Activated naive CD8-positive, alpha-beta T cell treated with anti-CD3 and anti-CD28 coated beads, Interleukin-2, amount 50 U/mL, for 24 hours (primary cell): ENCODE measurements around the gene C1QB.

ENCODE experiments used
- ATAC-seq: fragments of 150-1000 bp; cut with Tn5 transposase; one replicate; pipeline ENCODE4 v1.10.0; 2021
- DNase-seq: peaks from one replicate; pipeline ENCODE4 v3.0.0; 2021
- H3K27ac Mint-ChIP-seq: one replicate; pipeline ENCODE4 v1.8.0; 2021; ENCODE audit warnings: mild to moderate bottlenecking, mixed read lengths
- H3K27me3 Mint-ChIP-seq: one replicate; pipeline ENCODE4 v1.8.0; 2021; ENCODE audit warnings: mixed read lengths
- H3K36me3 Mint-ChIP-seq: one replicate; pipeline ENCODE4 v1.8.0; 2021; ENCODE audit warnings: low read depth, mixed read lengths
- H3K4me1 Mint-ChIP-seq: one replicate; pipeline ENCODE4 v1.8.0; 2021; ENCODE audit warnings: mixed read lengths
- H3K4me3 Mint-ChIP-seq: one replicate; pipeline ENCODE4 v1.8.0; 2021; ENCODE audit warnings: mild to moderate bottlenecking, moderate library complexity, mixed read lengths
- H3K9me3 Mint-ChIP-seq: one replicate; pipeline ENCODE4 v1.8.0; 2021; ENCODE audit warnings: mixed read lengths

Gene C1QB

GRCh38 chr1:22652881-22653316, at the start of gene C1QB:
TSS of gene C1QB (plus strand) at chr1:22653236. CDS start at chr1:22659463, 6,227 bp downstream.
- no peaks in the 10 kb centered on the region for H3K9me3 Mint-ChIP-seq

GRCh38 chr1:22606161-22606560, 46.9 kb upstream of the C1QB start:
- ATAC-seq, result no peak

More at GRCh38 chr1:22652881-22653316, at the start of gene C1QB:
- H3K4me1 Mint-ChIP-seq, result no peaks in the 10 kb centered on the region
- ATAC-seq (no peak), DNase-seq (no peak)
- no peaks in the 10 kb centered on the region for H3K27me3 Mint-ChIP-seq
- no peak within 1 kb of the TSS for H3K27ac Mint-ChIP-seq
- H3K4me3 Mint-ChIP-seq, result no peak within 1 kb of the TSS
- no peaks in the 10 kb centered on the region for H3K36me3 Mint-ChIP-seq

GRCh38 chr1:22607154-22607553, 45.9 kb upstream of the C1QB start:
- H3K27me3 Mint-ChIP-seq, result peaks cover 35% of the 10 kb centered on the region
- no peaks in the 10 kb centered on the region for H3K36me3 Mint-ChIP-seq

More at GRCh38 chr1:22606161-22606560, 46.9 kb upstream of the C1QB start:
- DNase-seq, result no peak
- H3K9me3 Mint-ChIP-seq, result no peaks in the 10 kb centered on the region
- H3K27ac Mint-ChIP-seq, result no peak overlapping the region
- H3K4me3 Mint-ChIP-seq, result no peak overlapping the region
- no peaks in the 10 kb centered on the region for H3K4me1 Mint-ChIP-seq
- peaks cover 34% of the 10 kb centered on the region for H3K27me3 Mint-ChIP-seq
- H3K36me3 Mint-ChIP-seq, result no peaks in the 10 kb centered on the region

GRCh38 chr1:22608361-22608760, 44.7 kb upstream of the C1QB start:
- Mint-ChIP-seq H3K36me3 (no peaks in the 10 kb centered on the region), H3K4me3 (no peak overlapping the region), H3K9me3 (no peaks in the 10 kb centered on the region), H3K27ac (no peak overlapping the region), H3K4me1 (no peaks in the 10 kb centered on the region), H3K27me3 (peaks cover 41% of the 10 kb centered on the region)
- DNase-seq, result no peak
- no peak for ATAC-seq

More at GRCh38 chr1:22607154-22607553, 45.9 kb upstream of the C1QB start:
- Mint-ChIP-seq H3K4me1 (no peaks in the 10 kb centered on the region), H3K9me3 (no peaks in the 10 kb centered on the region), H3K27ac (no peak overlapping the region), H3K4me3 (no peak overlapping the region)
- DNase-seq (no peak), ATAC-seq (no peak)

- no peaks in the 10 kb centered on the region for H3K36me3 Mint-ChIP-seq
- DNase-seq (no peak), ATAC-seq (no peak)
- no peak overlapping the region for H3K27ac Mint-ChIP-seq
- no peak overlapping the region for H3K4me3 Mint-ChIP-seq
- H3K27me3 Mint-ChIP-seq, result peaks cover 40% of the 10 kb centered on the region
- H3K9me3 Mint-ChIP-seq, result no peaks in the 10 kb centered on the region
- H3K4me1 Mint-ChIP-seq, result no peaks in the 10 kb centered on the region
Measured at GRCh38 chr1:22609291-22609690, 43.7 kb upstream of the C1QB start.

- H3K4me1 Mint-ChIP-seq, result no peaks in the 10 kb centered on the region
- H3K4me3 Mint-ChIP-seq, result no peak overlapping the region
- H3K9me3 Mint-ChIP-seq, result no peaks in the 10 kb centered on the region
- ATAC-seq, result no peak
- peaks cover 33% of the 10 kb centered on the region for H3K27me3 Mint-ChIP-seq
- no peak overlapping the region for H3K27ac Mint-ChIP-seq
- H3K36me3 Mint-ChIP-seq, result no peaks in the 10 kb centered on the region
- DNase-seq, result peak; percentile 24
Measured at GRCh38 chr1:22611530-22611947, 41.5 kb upstream of the C1QB start.

- Mint-ChIP-seq H3K9me3 (no peaks in the 10 kb centered on the region), H3K36me3 (no peaks in the 10 kb centered on the region), H3K27ac (no peak overlapping the region), H3K27me3 (peaks cover 35% of the 10 kb centered on the region), H3K4me1 (no peaks in the 10 kb centered on the region), H3K4me3 (no peak overlapping the region)
- ATAC-seq (no peak), DNase-seq (no peak)
Measured at GRCh38 chr1:22612671-22613571, 40.1 kb upstream of the C1QB start.

- Mint-ChIP-seq H3K4me3 (no peak overlapping the region), H3K36me3 (no peaks in the 10 kb centered on the region), H3K27me3 (peaks cover 30% of the 10 kb centered on the region), H3K27ac (no peak overlapping the region), H3K4me1 (no peaks in the 10 kb centered on the region), H3K9me3 (no peaks in the 10 kb centered on the region)
- DNase-seq, result no peak
- ATAC-seq, result no peak
Measured at GRCh38 chr1:22613572-22613918, 39.5 kb upstream of the C1QB start.

- no peak for DNase-seq
- ATAC-seq, result no peak
- Mint-ChIP-seq H3K4me1 (no peaks in the 10 kb centered on the region), H3K27me3 (peaks cover 28% of the 10 kb centered on the region), H3K9me3 (no peaks in the 10 kb centered on the region), H3K4me3 (no peak overlapping the region), H3K36me3 (no peaks in the 10 kb centered on the region), H3K27ac (no peak overlapping the region)
Measured at GRCh38 chr1:22613951-22614350, 39.1 kb upstream of the C1QB start.

- no peak overlapping the region for H3K4me3 Mint-ChIP-seq
- no peaks in the 10 kb centered on the region for H3K9me3 Mint-ChIP-seq
- H3K27ac Mint-ChIP-seq, result no peak overlapping the region
- no peaks in the 10 kb centered on the region for H3K4me1 Mint-ChIP-seq
- H3K36me3 Mint-ChIP-seq, result no peaks in the 10 kb centered on the region
- no peak for DNase-seq
- peaks cover 29% of the 10 kb centered on the region for H3K27me3 Mint-ChIP-seq
- ATAC-seq, result no peak
Measured at GRCh38 chr1:22615886-22616285, 37.1 kb upstream of the C1QB start.

GRCh38 chr1:22616571-22616970, 36.5 kb upstream of the C1QB start:
- no peaks in the 10 kb centered on the region for H3K9me3 Mint-ChIP-seq
- no peak overlapping the region for H3K27ac Mint-ChIP-seq
- H3K4me3 Mint-ChIP-seq, result no peak overlapping the region
- ATAC-seq (no peak), DNase-seq (no peak)
- H3K4me1 Mint-ChIP-seq, result no peaks in the 10 kb centered on the region
- H3K27me3 Mint-ChIP-seq, result peaks cover 26% of the 10 kb centered on the region
- no peaks in the 10 kb centered on the region for H3K36me3 Mint-ChIP-seq

- ATAC-seq, result no peak
- no peaks in the 10 kb centered on the region for H3K36me3 Mint-ChIP-seq
- peaks cover 26% of the 10 kb centered on the region for H3K27me3 Mint-ChIP-seq
- no peaks in the 10 kb centered on the region for H3K9me3 Mint-ChIP-seq
- no peak overlapping the region for H3K27ac Mint-ChIP-seq
- DNase-seq, result no peak
- H3K4me3 Mint-ChIP-seq, result no peak overlapping the region
- H3K4me1 Mint-ChIP-seq, result no peaks in the 10 kb centered on the region
Measured at GRCh38 chr1:22618056-22618455, 35.0 kb upstream of the C1QB start.

- no peaks in the 10 kb centered on the region for H3K4me1 Mint-ChIP-seq
- peaks cover 25% of the 10 kb centered on the region for H3K27me3 Mint-ChIP-seq
- no peak for DNase-seq
- no peak overlapping the region for H3K4me3 Mint-ChIP-seq
- H3K36me3 Mint-ChIP-seq, result no peaks in the 10 kb centered on the region
- no peaks in the 10 kb centered on the region for H3K9me3 Mint-ChIP-seq
- H3K27ac Mint-ChIP-seq, result no peak overlapping the region
- ATAC-seq, result no peak
Measured at GRCh38 chr1:22619252-22619651, 33.8 kb upstream of the C1QB start.

- no peak for ATAC-seq
- H3K36me3 Mint-ChIP-seq, result no peaks in the 10 kb centered on the region
- H3K27ac Mint-ChIP-seq, result no peak overlapping the region
- peaks cover 26% of the 10 kb centered on the region for H3K27me3 Mint-ChIP-seq
- DNase-seq, result no peak
- H3K9me3 Mint-ChIP-seq, result no peaks in the 10 kb centered on the region
- no peak overlapping the region for H3K4me3 Mint-ChIP-seq
- H3K4me1 Mint-ChIP-seq, result no peaks in the 10 kb centered on the region
Measured at GRCh38 chr1:22619798-22620197, 33.2 kb upstream of the C1QB start.

GRCh38 chr1:22621761-22622160, 31.3 kb upstream of the C1QB start:
- H3K4me1 Mint-ChIP-seq, result no peaks in the 10 kb centered on the region
- H3K36me3 Mint-ChIP-seq, result no peaks in the 10 kb centered on the region
- no peak overlapping the region for H3K27ac Mint-ChIP-seq
- H3K4me3 Mint-ChIP-seq, result no peak overlapping the region
- no peaks in the 10 kb centered on the region for H3K9me3 Mint-ChIP-seq
- DNase-seq (no peak), ATAC-seq (no peak)
- H3K27me3 Mint-ChIP-seq, result peaks cover 29% of the 10 kb centered on the region
